ENCODE measurements around the gene GHR. TPM values are rescaled to one million over a fixed set of nuclear protein-coding genes. Genes with fewer than 3 reads are reported as not detected.
"Not testable (repeated sequence)": the region's sequence is repeated elsewhere in the genome, so short reads cannot be mapped to it uniquely, and the experiment has no call there.

Gene GHR
- polyA plus RNA-seq, 1 donor from 2014 or later: 0.31 TPM

DNA sequence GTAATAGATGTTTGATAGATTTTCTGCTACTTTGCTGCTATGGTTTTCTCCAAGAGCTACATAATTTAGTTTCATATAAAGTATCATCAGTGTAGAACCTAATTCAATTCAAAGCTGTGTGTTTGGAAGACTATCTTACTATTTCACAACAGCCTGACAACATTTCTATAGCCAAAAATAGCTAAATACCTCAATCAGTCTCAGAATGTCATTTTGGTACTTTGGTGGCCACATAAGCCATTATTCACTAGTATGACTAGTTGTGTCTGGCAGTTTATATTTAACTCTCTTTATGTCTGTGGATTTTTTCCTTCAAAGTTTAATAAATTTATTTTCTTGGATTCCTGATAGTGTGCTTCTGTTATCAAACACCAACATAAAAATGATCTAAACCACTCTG, 298.2 kb downstream of the GHR start:
- no peaks in the 10 kb centered on the region for H3K79me2 ChIP-seq (replicated peaks; ENCODE audit: insufficient read depth, low read length)
- H3F3A ChIP-seq (ENCODE audit: insufficient read depth, low read length, poor library complexity, severe bottlenecking): no peaks in the 10 kb centered on the region
- H3K9ac ChIP-seq (ENCODE audit: low read length): no peak overlapping the region
- no peak overlapping the region for H3K4me3 ChIP-seq (ENCODE audit: low read length)
- no peak overlapping the region for H2AFZ ChIP-seq (ENCODE audit: low read depth, low read length)
- H3K9me3 ChIP-seq (ENCODE audit: low read length): no peaks in the 10 kb centered on the region
- TF ChIP-seq SMC3 (conservative IDR thresholded peaks at IDR 0.05; ENCODE audit: poor library complexity): no peak
- TF ChIP-seq, protein P1, sequence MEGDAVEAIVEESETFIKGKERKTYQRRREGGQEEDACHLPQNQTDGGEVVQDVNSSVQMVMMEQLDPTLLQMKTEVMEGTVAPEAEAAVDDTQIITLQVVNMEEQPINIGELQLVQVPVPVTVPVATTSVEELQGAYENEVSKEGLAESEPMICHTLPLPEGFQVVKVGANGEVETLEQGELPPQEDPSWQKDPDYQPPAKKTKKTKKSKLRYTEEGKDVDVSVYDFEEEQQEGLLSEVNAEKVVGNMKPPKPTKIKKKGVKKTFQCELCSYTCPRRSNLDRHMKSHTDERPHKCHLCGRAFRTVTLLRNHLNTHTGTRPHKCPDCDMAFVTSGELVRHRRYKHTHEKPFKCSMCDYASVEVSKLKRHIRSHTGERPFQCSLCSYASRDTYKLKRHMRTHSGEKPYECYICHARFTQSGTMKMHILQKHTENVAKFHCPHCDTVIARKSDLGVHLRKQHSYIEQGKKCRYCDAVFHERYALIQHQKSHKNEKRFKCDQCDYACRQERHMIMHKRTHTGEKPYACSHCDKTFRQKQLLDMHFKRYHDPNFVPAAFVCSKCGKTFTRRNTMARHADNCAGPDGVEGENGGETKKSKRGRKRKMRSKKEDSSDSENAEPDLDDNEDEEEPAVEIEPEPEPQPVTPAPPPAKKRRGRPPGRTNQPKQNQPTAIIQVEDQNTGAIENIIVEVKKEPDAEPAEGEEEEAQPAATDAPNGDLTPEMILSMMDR (IDR thresholded peaks at IDR 0.05; ENCODE audit: poor library complexity, severe bottlenecking): no peak
- TF ChIP-seq RAD21 (conservative IDR thresholded peaks at IDR 0.05): no peak
- TF ChIP-seq EZH2 (IDR thresholded peaks at IDR 0.05; ENCODE audit: borderline replicate concordance, insufficient read depth, low read length, poor library complexity, severe bottlenecking): no peak
- no peak for TF ChIP-seq MXI1 (conservative IDR thresholded peaks at IDR 0.05; ENCODE audit: poor library complexity, severe bottlenecking)
- no peak for TF ChIP-seq POLR2AphosphoS5 (IDR thresholded peaks at IDR 0.05)
- TF ChIP-seq EP300 (conservative IDR thresholded peaks at IDR 0.05; ENCODE audit: poor library complexity, severe bottlenecking): no peak
- TF ChIP-seq TAF1 (IDR thresholded peaks at IDR 0.05; ENCODE audit: low read depth): no peak
- TF ChIP-seq, protein P2, sequence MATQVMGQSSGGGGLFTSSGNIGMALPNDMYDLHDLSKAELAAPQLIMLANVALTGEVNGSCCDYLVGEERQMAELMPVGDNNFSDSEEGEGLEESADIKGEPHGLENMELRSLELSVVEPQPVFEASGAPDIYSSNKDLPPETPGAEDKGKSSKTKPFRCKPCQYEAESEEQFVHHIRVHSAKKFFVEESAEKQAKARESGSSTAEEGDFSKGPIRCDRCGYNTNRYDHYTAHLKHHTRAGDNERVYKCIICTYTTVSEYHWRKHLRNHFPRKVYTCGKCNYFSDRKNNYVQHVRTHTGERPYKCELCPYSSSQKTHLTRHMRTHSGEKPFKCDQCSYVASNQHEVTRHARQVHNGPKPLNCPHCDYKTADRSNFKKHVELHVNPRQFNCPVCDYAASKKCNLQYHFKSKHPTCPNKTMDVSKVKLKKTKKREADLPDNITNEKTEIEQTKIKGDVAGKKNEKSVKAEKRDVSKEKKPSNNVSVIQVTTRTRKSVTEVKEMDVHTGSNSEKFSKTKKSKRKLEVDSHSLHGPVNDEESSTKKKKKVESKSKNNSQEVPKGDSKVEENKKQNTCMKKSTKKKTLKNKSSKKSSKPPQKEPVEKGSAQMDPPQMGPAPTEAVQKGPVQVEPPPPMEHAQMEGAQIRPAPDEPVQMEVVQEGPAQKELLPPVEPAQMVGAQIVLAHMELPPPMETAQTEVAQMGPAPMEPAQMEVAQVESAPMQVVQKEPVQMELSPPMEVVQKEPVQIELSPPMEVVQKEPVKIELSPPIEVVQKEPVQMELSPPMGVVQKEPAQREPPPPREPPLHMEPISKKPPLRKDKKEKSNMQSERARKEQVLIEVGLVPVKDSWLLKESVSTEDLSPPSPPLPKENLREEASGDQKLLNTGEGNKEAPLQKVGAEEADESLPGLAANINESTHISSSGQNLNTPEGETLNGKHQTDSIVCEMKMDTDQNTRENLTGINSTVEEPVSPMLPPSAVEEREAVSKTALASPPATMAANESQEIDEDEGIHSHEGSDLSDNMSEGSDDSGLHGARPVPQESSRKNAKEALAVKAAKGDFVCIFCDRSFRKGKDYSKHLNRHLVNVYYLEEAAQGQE (IDR thresholded peaks at IDR 0.05; ENCODE audit: borderline replicate concordance): no peak
- H3K27ac ChIP-seq (ENCODE audit: low read length): no peak overlapping the region
- H3K36me3 ChIP-seq (ENCODE audit: insufficient read depth, low read length): no peaks in the 10 kb centered on the region
- H4K20me1 ChIP-seq (ENCODE audit: insufficient read depth): no peaks in the 10 kb centered on the region
- no peaks in the 10 kb centered on the region for H3K27me3 ChIP-seq (ENCODE audit: insufficient read depth, low read depth, low read length)
- H3K4me2 ChIP-seq (ENCODE audit: low read length): no peak overlapping the region
- no peaks in the 10 kb centered on the region for H3K9me2 ChIP-seq (ENCODE audit: insufficient read depth, low read length)

DNA sequence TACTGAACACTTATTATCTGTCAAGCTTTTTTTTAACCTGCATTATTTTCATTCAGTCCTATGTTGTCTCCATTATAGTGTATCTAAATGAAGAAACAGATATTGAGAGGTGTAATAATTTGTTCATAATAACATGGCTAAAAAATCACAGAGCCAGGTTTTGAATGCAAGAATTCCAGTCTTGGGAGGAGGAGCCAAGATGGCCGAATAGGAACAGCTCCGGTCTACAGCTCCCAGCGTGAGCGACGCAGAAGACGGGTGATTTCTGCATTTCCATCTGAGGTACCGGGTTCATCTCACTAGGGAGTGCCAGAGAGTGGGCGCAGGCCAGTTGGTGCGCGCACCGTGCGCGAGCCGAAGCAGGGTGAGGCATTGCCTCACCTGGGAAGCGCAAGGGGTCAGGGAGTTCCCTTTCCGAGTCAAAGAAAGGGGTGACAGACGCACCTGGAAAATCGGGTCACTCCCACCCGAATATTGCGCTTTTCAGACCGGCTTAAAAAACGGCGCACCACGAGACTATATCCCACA, 311.4 kb downstream of the GHR start:
- not testable (repeated sequence) for H3K9me2 ChIP-seq (ENCODE audit: insufficient read depth, low read length); H3K4me2 ChIP-seq (ENCODE audit: low read length); H2AFZ ChIP-seq (ENCODE audit: low read depth, low read length); H3K27ac ChIP-seq (ENCODE audit: low read length); H3K36me3 ChIP-seq (ENCODE audit: insufficient read depth, low read length); H4K20me1 ChIP-seq (ENCODE audit: insufficient read depth); H3K9me3 ChIP-seq (ENCODE audit: low read length); H3K79me2 ChIP-seq (replicated peaks; ENCODE audit: insufficient read depth, low read length); H3K4me3 ChIP-seq (ENCODE audit: low read length); H3K9ac ChIP-seq (ENCODE audit: low read length); H3F3A ChIP-seq (ENCODE audit: insufficient read depth, low read length, poor library complexity, severe bottlenecking); H3K27me3 ChIP-seq (ENCODE audit: insufficient read depth, low read depth, low read length)

DNA sequence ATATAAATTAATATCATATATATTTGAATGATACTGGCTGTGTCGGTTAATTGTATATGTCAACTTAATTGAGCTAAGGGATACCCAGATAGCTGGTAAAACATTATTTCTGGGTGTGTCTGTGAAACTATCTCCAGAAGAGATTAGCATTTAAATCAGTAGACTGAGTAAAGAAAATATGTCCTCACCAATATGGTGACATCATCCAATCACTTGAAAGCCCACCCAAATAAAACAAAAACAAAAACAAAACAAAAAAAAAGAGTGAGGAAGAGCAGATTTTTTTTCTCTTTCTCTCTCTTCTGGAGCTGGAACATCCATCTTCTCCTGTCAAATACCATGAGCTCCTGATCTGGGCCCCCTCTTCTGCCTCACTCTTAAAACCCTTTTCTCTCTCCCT, 317.7 kb downstream of the GHR start:
- H3K9ac ChIP-seq (ENCODE audit: low read length): no peak overlapping the region
- no peaks in the 10 kb centered on the region for H3K9me3 ChIP-seq (ENCODE audit: low read length)
- H4K20me1 ChIP-seq (ENCODE audit: insufficient read depth): no peaks in the 10 kb centered on the region
- H3K4me2 ChIP-seq (ENCODE audit: low read length): no peak overlapping the region
- H3K9me2 ChIP-seq (ENCODE audit: insufficient read depth, low read length): no peaks in the 10 kb centered on the region
- no peaks in the 10 kb centered on the region for H3K36me3 ChIP-seq (ENCODE audit: insufficient read depth, low read length)
- H3K79me2 ChIP-seq (replicated peaks; ENCODE audit: insufficient read depth, low read length): no peaks in the 10 kb centered on the region
- H3K27me3 ChIP-seq (ENCODE audit: insufficient read depth, low read depth, low read length): no peaks in the 10 kb centered on the region
- H2AFZ ChIP-seq (ENCODE audit: low read depth, low read length): no peak overlapping the region
- H3K27ac ChIP-seq (ENCODE audit: low read length): no peak overlapping the region
- no peak overlapping the region for H3K4me3 ChIP-seq (ENCODE audit: low read length)
- no peaks in the 10 kb centered on the region for H3F3A ChIP-seq (ENCODE audit: insufficient read depth, low read length, poor library complexity, severe bottlenecking)
- TF ChIP-seq, protein P2 (IDR thresholded peaks at IDR 0.05; ENCODE audit: borderline replicate concordance): no peak
- TF ChIP-seq RAD21 (conservative IDR thresholded peaks at IDR 0.05) (no peak), MXI1 (conservative IDR thresholded peaks at IDR 0.05; ENCODE audit: poor library complexity, severe bottlenecking) (no peak), SMC3 (conservative IDR thresholded peaks at IDR 0.05; ENCODE audit: poor library complexity) (no peak), POLR2AphosphoS5 (IDR thresholded peaks at IDR 0.05) (no peak), TAF1 (IDR thresholded peaks at IDR 0.05; ENCODE audit: low read depth) (no peak), EZH2 (IDR thresholded peaks at IDR 0.05; ENCODE audit: borderline replicate concordance, insufficient read depth, low read length, poor library complexity, severe bottlenecking) (no peak)
- TF ChIP-seq, protein P1 (IDR thresholded peaks at IDR 0.05; ENCODE audit: poor library complexity, severe bottlenecking): no peak

Measured in neural cell (in vitro differentiated cells).